ENCODE measurements around the gene C1RL. TPM values are rescaled to one million over a fixed set of nuclear protein-coding genes. Genes with fewer than 3 reads are reported as not detected.

Gene C1RL
- total RNA-seq, 1 donor from 2014 or later, result 11.0 TPM

- no peaks in the 10 kb centered on the region for H3K4me1 ChIP-seq (ENCODE audit: insufficient read depth, low read length)
- no peak overlapping the region for H3K27ac Mint-ChIP-seq (ENCODE audit: unreplicated experiment)
- no peaks in the 10 kb centered on the region for H3K9me3 ChIP-seq (ENCODE audit: insufficient read depth, low read depth, low read length)
- H3K79me2 ChIP-seq (ENCODE audit: insufficient read depth, low read length), result no peaks in the 10 kb centered on the region
- no peak overlapping the region for H3K4me3 ChIP-seq (ENCODE audit: insufficient read depth, low read depth, low read length)
- FAIRE-seq (no peak), DNase-seq (ENCODE audit: low read depth) (no peak)
- no peak overlapping the region for H2AFZ ChIP-seq (ENCODE audit: low read depth, low read length)
- H3K4me1 Mint-ChIP-seq (ENCODE audit: low read depth, unreplicated experiment), result peaks cover 11% of the 10 kb centered on the region
- H3K36me3 Mint-ChIP-seq (ENCODE audit: low read depth, unreplicated experiment), result peaks cover 5% of the 10 kb centered on the region
- TF ChIP-seq CTCF (IDR thresholded peaks at IDR 0.05; ENCODE audit: insufficient read depth, low read depth, low read length) (no peak), EZH2 (IDR thresholded peaks at IDR 0.05; ENCODE audit: insufficient read depth, low read length) (no peak)
- no peak overlapping the region for H3K4me2 ChIP-seq (ENCODE audit: low read length)
- peaks cover 49% of the 10 kb centered on the region for H3K27me3 Mint-ChIP-seq (ENCODE audit: low read depth, unreplicated experiment)
- H3K9me3 Mint-ChIP-seq (ENCODE audit: unreplicated experiment), result peaks cover 11% of the 10 kb centered on the region
- no peak overlapping the region for H3K4me3 Mint-ChIP-seq (ENCODE audit: unreplicated experiment)
- no peaks in the 10 kb centered on the region for H4K20me1 ChIP-seq (ENCODE audit: insufficient read depth, low read length)
- H3K27me3 ChIP-seq (ENCODE audit: insufficient read depth, low read length), result peaks cover 21% of the 10 kb centered on the region
- H3K27ac ChIP-seq (ENCODE audit: low read depth, low read length), result no peak overlapping the region
- H3K9ac ChIP-seq (ENCODE audit: low read length), result no peak overlapping the region
- no peaks in the 10 kb centered on the region for H3K36me3 ChIP-seq (ENCODE audit: insufficient read depth, low read length)
Observed at GRCh38 chr12:7069386-7069785, 39.6 kb downstream of the C1RL start.

- H3K27ac ChIP-seq (ENCODE audit: low read depth, low read length), result no peak overlapping the region
- H3K27me3 ChIP-seq (ENCODE audit: insufficient read depth, low read length), result peaks cover 20% of the 10 kb centered on the region
- Mint-ChIP-seq H3K4me1 (ENCODE audit: low read depth, unreplicated experiment) (peaks cover 8% of the 10 kb centered on the region), H3K27me3 (ENCODE audit: low read depth, unreplicated experiment) (peaks cover 49% of the 10 kb centered on the region), H3K27ac (ENCODE audit: unreplicated experiment) (no peak overlapping the region), H3K9me3 (ENCODE audit: unreplicated experiment) (peaks cover 11% of the 10 kb centered on the region), H3K36me3 (ENCODE audit: low read depth, unreplicated experiment) (peaks cover 5% of the 10 kb centered on the region), H3K4me3 (ENCODE audit: unreplicated experiment) (no peak overlapping the region)
- H3K79me2 ChIP-seq (ENCODE audit: insufficient read depth, low read length), result no peaks in the 10 kb centered on the region
- no peak overlapping the region for H3K4me2 ChIP-seq (ENCODE audit: low read length)
- DNase-seq (ENCODE audit: low read depth) (no peak), FAIRE-seq (no peak)
- no peak overlapping the region for H3K4me3 ChIP-seq (ENCODE audit: insufficient read depth, low read depth, low read length)
- TF ChIP-seq EZH2 (IDR thresholded peaks at IDR 0.05; ENCODE audit: insufficient read depth, low read length), result no peak
- TF ChIP-seq CTCF (IDR thresholded peaks at IDR 0.05; ENCODE audit: insufficient read depth, low read depth, low read length), result no peak
- H4K20me1 ChIP-seq (ENCODE audit: insufficient read depth, low read length), result no peaks in the 10 kb centered on the region
- no peak overlapping the region for H3K9ac ChIP-seq (ENCODE audit: low read length)
- H2AFZ ChIP-seq (ENCODE audit: low read depth, low read length), result no peak overlapping the region
- H3K36me3 ChIP-seq (ENCODE audit: insufficient read depth, low read length), result no peaks in the 10 kb centered on the region
- H3K4me1 ChIP-seq (ENCODE audit: insufficient read depth, low read length), result no peaks in the 10 kb centered on the region
- no peaks in the 10 kb centered on the region for H3K9me3 ChIP-seq (ENCODE audit: insufficient read depth, low read depth, low read length)
Observed at GRCh38 chr12:7068994-7069346, 40.0 kb downstream of the C1RL start.

GRCh38 chr12:7068240-7068993 is 40.6 kb downstream of the C1RL start:
- no peak for TF ChIP-seq EZH2 (IDR thresholded peaks at IDR 0.05; ENCODE audit: insufficient read depth, low read length)
- TF ChIP-seq CTCF (IDR thresholded peaks at IDR 0.05; ENCODE audit: insufficient read depth, low read depth, low read length), result no peak
- Mint-ChIP-seq H3K9me3 (ENCODE audit: unreplicated experiment) (peaks cover 11% of the 10 kb centered on the region), H3K36me3 (ENCODE audit: low read depth, unreplicated experiment) (peaks cover 5% of the 10 kb centered on the region), H3K27me3 (ENCODE audit: low read depth, unreplicated experiment) (peaks cover 46% of the 10 kb centered on the region), H3K4me3 (ENCODE audit: unreplicated experiment) (no peak overlapping the region), H3K27ac (ENCODE audit: unreplicated experiment) (no peak overlapping the region), H3K4me1 (ENCODE audit: low read depth, unreplicated experiment) (peaks cover 8% of the 10 kb centered on the region)
- peak overlapping the region; percentile 24 for H2AFZ ChIP-seq (ENCODE audit: low read depth, low read length)
- no peaks in the 10 kb centered on the region for H3K36me3 ChIP-seq (ENCODE audit: insufficient read depth, low read length)
- DNase-seq (ENCODE audit: low read depth), result peak; percentile 42
- H3K9ac ChIP-seq (ENCODE audit: low read length), result no peak overlapping the region
- H3K4me1 ChIP-seq (ENCODE audit: insufficient read depth, low read length), result no peaks in the 10 kb centered on the region
- no peak overlapping the region for H3K4me2 ChIP-seq (ENCODE audit: low read length)
- no peaks in the 10 kb centered on the region for H3K79me2 ChIP-seq (ENCODE audit: insufficient read depth, low read length)
- H3K27ac ChIP-seq (ENCODE audit: low read depth, low read length), result no peak overlapping the region
- no peak for FAIRE-seq
- no peak overlapping the region for H3K4me3 ChIP-seq (ENCODE audit: insufficient read depth, low read depth, low read length)
- no peaks in the 10 kb centered on the region for H3K9me3 ChIP-seq (ENCODE audit: insufficient read depth, low read depth, low read length)
- H3K27me3 ChIP-seq (ENCODE audit: insufficient read depth, low read length), result peaks cover 15% of the 10 kb centered on the region
- no peaks in the 10 kb centered on the region for H4K20me1 ChIP-seq (ENCODE audit: insufficient read depth, low read length)

All from astrocyte (in vitro differentiated cells and primary cell).